Liver (tissue), 9 donors: ENCODE results near the gene RPS17. TPM values are rescaled to one million over a fixed set of nuclear protein-coding genes. Genes with fewer than 3 reads are reported as not detected.

Experiments
- DNase-seq: peaks from one replicate; pipeline ENCODE4 v3.0.0-alpha.2; 2017; ENCODE audit warnings: low spot score
- H3K27ac ChIP-seq, 2 donors: one replicate each; pipeline ENCODE4 v1.7.0; 2013; ENCODE audit warnings: inconsistent platforms in 2 of 2, low read length in 2 of 2, control low read depth in 1 of 2, low read depth in 1 of 2, mild to moderate bottlenecking in 1 of 2
- H3K27me3 ChIP-seq, 4 donors: one replicate each; pipeline versions ENCODE4 v1.6.1 to v1.7.0; 2013; ENCODE audit warnings: low read length in 3 of 4, inconsistent platforms in 1 of 4, mild to moderate bottlenecking in 1 of 4, moderate library complexity in 1 of 4; ENCODE audit not compliant: control insufficient read depth in 4 of 4, insufficient read depth in 4 of 4
- H3K36me3 ChIP-seq, 4 donors: one replicate each; pipeline versions ENCODE4 v1.6.1 to v1.7.0; 2013; ENCODE audit warnings: low read length in 3 of 4, mild to moderate bottlenecking in 3 of 4, low read depth in 1 of 4, moderate library complexity in 1 of 4; ENCODE audit not compliant: control insufficient read depth in 4 of 4, insufficient read depth in 3 of 4
- H3K4me1 ChIP-seq, 4 donors: one replicate each; pipeline versions ENCODE4 v1.6.1 to v1.7.0; 2013; ENCODE audit warnings: low read length in 3 of 4, mild to moderate bottlenecking in 3 of 4, moderate library complexity in 1 of 4; ENCODE audit not compliant: control insufficient read depth in 4 of 4, insufficient read depth in 4 of 4
- H3K4me3 ChIP-seq, 3 donors: one replicate each; pipeline versions ENCODE4 v1.6.1 to v1.7.0; 2013; ENCODE audit warnings: low read length in 3 of 3, control low read depth in 1 of 3, low read depth in 1 of 3, mild to moderate bottlenecking in 1 of 3
- H3K9ac ChIP-seq, 2 donors: one replicate each; pipeline ENCODE4 v1.7.0; 2013; ENCODE audit warnings: low read length in 2 of 2, mild to moderate bottlenecking in 2 of 2, moderate library complexity in 2 of 2, control low read depth in 1 of 2, low read depth in 1 of 2
- H3K9me3 ChIP-seq, 4 donors: one replicate each; pipeline versions ENCODE4 v1.6.1 to v1.7.0; 2013; ENCODE audit warnings: low read length in 3 of 4; ENCODE audit not compliant: control insufficient read depth in 4 of 4
- ATF3 ChIP-seq: IDR thresholded peaks from 2 replicates; pipeline ENCODE4 v1.6.1; 2016; ENCODE audit warnings: antibody characterized with exemption
- CTCF ChIP-seq: fragments of 150-350 bp; IDR thresholded peaks from 2 replicates; pipeline ENCODE4 v1.5.1; 2017; ENCODE audit warnings: improper control_type of control experiment, low read depth, low read length; ENCODE audit not compliant: missing input control
- FOXA1 ChIP-seq: IDR thresholded peaks from 2 replicates; pipeline ENCODE4 v1.6.1; 2016; ENCODE audit warnings: antibody characterized with exemption
- FOXA2 ChIP-seq: IDR thresholded peaks from 2 replicates; pipeline ENCODE4 v1.6.1; 2016; ENCODE audit warnings: antibody characterized with exemption
- GABPA ChIP-seq, 2 donors: IDR thresholded peaks in 1 of 2; conservative IDR thresholded peaks in 1 of 2; 2 replicates each; pipeline ENCODE4 v1.6.1; 2016; ENCODE audit warnings: antibody characterized with exemption in 2 of 2, mild to moderate bottlenecking in 1 of 2, moderate library complexity in 1 of 2
- HNF4A ChIP-seq, 2 donors: conservative IDR thresholded peaks; 2 replicates each; pipeline ENCODE4 v1.6.1; 2016; ENCODE audit warnings: antibody characterized with exemption in 2 of 2, mild to moderate bottlenecking in 2 of 2
- HNF4G ChIP-seq: IDR thresholded peaks from 2 replicates; pipeline ENCODE4 v1.6.1; 2016; ENCODE audit warnings: antibody characterized with exemption
- JUND ChIP-seq, 2 donors: IDR thresholded peaks; 2 replicates each; pipeline ENCODE4 v1.6.1; 2016; ENCODE audit warnings: antibody characterized with exemption in 2 of 2
- MAX ChIP-seq: IDR thresholded peaks from 2 replicates; pipeline ENCODE4 v1.6.1; 2016; ENCODE audit warnings: antibody characterized with exemption
- NR2F2 ChIP-seq: IDR thresholded peaks from 2 replicates; pipeline ENCODE4 v1.6.1; 2016; ENCODE audit warnings: antibody characterized with exemption
- RAD21 ChIP-seq, 2 donors: IDR thresholded peaks; 2 replicates each; pipeline ENCODE4 v1.6.1; 2016; ENCODE audit warnings: antibody characterized with exemption in 2 of 2, mild to moderate bottlenecking in 2 of 2
- REST ChIP-seq: IDR thresholded peaks from 2 replicates; pipeline ENCODE4 v1.6.1; 2016; ENCODE audit warnings: antibody characterized with exemption, mild to moderate bottlenecking
- RXRA ChIP-seq, 2 donors: IDR thresholded peaks; 2 replicates each; pipeline ENCODE4 v1.6.1; 2017 to 2018; ENCODE audit warnings: antibody characterized with exemption in 2 of 2, mild to moderate bottlenecking in 1 of 2
- SP1 ChIP-seq: IDR thresholded peaks from 2 replicates; pipeline ENCODE4 v1.6.1; 2018; ENCODE audit warnings: antibody characterized with exemption, mild to moderate bottlenecking
- TAF1 ChIP-seq: conservative IDR thresholded peaks from 2 replicates; pipeline ENCODE4 v1.6.1; 2016; ENCODE audit warnings: antibody characterized with exemption, mild to moderate bottlenecking
- YY1 ChIP-seq: IDR thresholded peaks from 2 replicates; pipeline ENCODE4 v1.6.1; 2016; ENCODE audit warnings: antibody characterized with exemption, mild to moderate bottlenecking
- ZBTB33 ChIP-seq: IDR thresholded peaks from 2 replicates; pipeline ENCODE4 v1.6.1; 2016; ENCODE audit warnings: antibody characterized with exemption
- WGBS: extraction: QIAGEN DNeasy Blood & Tissue Kit; methylation state at CpG from one replicate; pipeline ENCODE4 v1.1.7; 2013; 5-methylcytosine and 5-hydroxymethylcytosine counted together
- polyA plus RNA-seq, 2 donors: library from polyadenylated mRNA; stranded (reverse) in 1 of 2; unstranded in 1 of 2; fragments of 200-250 nt in 1 of 2; fragments of >200 nt in 1 of 2; fragmentation: Nextera tagmentation in 1 of 2; extraction: Ambion mirVana in 1 of 2; gene quantifications; one replicate each; pipeline versions ENCODE4 v1.2.1 to v1.2.3, GENCODE V29; 2013 to 2015
- total RNA-seq, 2 donors: library from RNA; depleted of rRNA; stranded (reverse); fragments of >200 nt; gene quantifications; one replicate each; pipeline ENCODE4 v1.2.3, GENCODE V29; 2014
- donor health status: healthy.
- donor health status: healthy.
- donor health status: healthy.
- donor health status: healthy.
- donor health status: healthy.

Gene RPS17
- total and polyA plus RNA-seq, 4 donors = 283 to 1,607 (median 689) TPM

- Histone ChIP-seq H3K4me3 (no peak overlapping the region), H3K27me3 (peaks cover 0 to 3% (median 0%) of the 10 kb centered on the region in 4 donors), H3K36me3 (no peaks in the 10 kb centered on the region), H3K9me3 (no peaks in the 10 kb centered on the region), H3K27ac (no peak overlapping the region), H3K4me1 (no peaks in the 10 kb centered on the region), H3K9ac (no peak overlapping the region)
- DNase-seq = no peak
- WGBS = 62% methylated on average over 4 of the region's 4 CpGs
- no peak for TF ChIP-seq REST
- TF ChIP-seq CTCF = no peak
- TF ChIP-seq HNF4A (conservative IDR thresholded peaks at IDR 0.05) = no peak
- no peak for TF ChIP-seq FOXA1
- no peak for TF ChIP-seq YY1
- TF ChIP-seq NR2F2 = no peak
- no peak for TF ChIP-seq ZBTB33
Observed at GRCh38 chr15:82587805-82588204, 47.5 kb upstream of the RPS17 start.

- H3K27ac ChIP-seq = no peak overlapping the region
- no peak for DNase-seq
- no peak overlapping the region for H3K4me3 ChIP-seq
- 56% methylated on average over 3 of the region's 3 CpGs for WGBS
- no peak overlapping the region for H3K9ac ChIP-seq
- no peaks in the 10 kb centered on the region for H3K36me3 ChIP-seq
- H3K4me1 ChIP-seq = no peaks in the 10 kb centered on the region
- no peaks in the 10 kb centered on the region for H3K9me3 ChIP-seq
- peaks cover 0 to 9% (median 0%) of the 10 kb centered on the region in 4 donors for H3K27me3 ChIP-seq
- TF ChIP-seq ATF3 (no peak), GABPA (IDR thresholded peaks at IDR 0.05 in 1 of 2, conservative IDR thresholded peaks at IDR 0.05 in 1 of 2) (no peak), HNF4G (no peak), RXRA (IDR thresholded peaks at IDR 0.05) (no peak), SP1 (no peak), HNF4A (conservative IDR thresholded peaks at IDR 0.05) (no peak), TAF1 (no peak), REST (no peak), FOXA1 (no peak), JUND (IDR thresholded peaks at IDR 0.05) (no peak), RAD21 (IDR thresholded peaks at IDR 0.05) (no peak), MAX (no peak), NR2F2 (no peak), YY1 (no peak), CTCF (no peak), FOXA2 (no peak)
Observed at GRCh38 chr15:82585072-82585471, 44.8 kb upstream of the RPS17 start.
